ENCODE data around the gene HEPACAM2.

HEPACAM2 gene

GRCh38 chr7:93185303-93186027 is 40.8 kb downstream of the HEPACAM2 start:
- no peak for TF ChIP-seq CTCF (IDR thresholded peaks at IDR 0.05)
- Histone ChIP-seq H3K27ac (no peak overlapping the region), H3K4me3 (no peak overlapping the region)
- DNase-seq (ENCODE audit: low spot score): no peak

GRCh38 chr7:93179173-93179572 is 47.1 kb downstream of the HEPACAM2 start:
- no peak overlapping the region for H3K4me3 ChIP-seq
- no peak for DNase-seq (ENCODE audit: low spot score)
- TF ChIP-seq CTCF (IDR thresholded peaks at IDR 0.05): no peak
- no peak overlapping the region for H3K27ac ChIP-seq

- TF ChIP-seq CTCF (IDR thresholded peaks at IDR 0.05): no peak
- Histone ChIP-seq H3K27ac (no peak overlapping the region), H3K4me3 (no peak overlapping the region)
- no peak for DNase-seq (ENCODE audit: low spot score)
Observed at GRCh38 chr7:93178213-93178612, 48.1 kb downstream of the HEPACAM2 start.

GRCh38 chr7:93176992-93177580 is 49.2 kb downstream of the HEPACAM2 start:
- H3K4me3 ChIP-seq: no peak overlapping the region
- H3K27ac ChIP-seq: no peak overlapping the region
- no peak for DNase-seq (ENCODE audit: low spot score)
- no peak for TF ChIP-seq CTCF (IDR thresholded peaks at IDR 0.05)

- TF ChIP-seq CTCF (IDR thresholded peaks at IDR 0.05): no peak
- no peak for DNase-seq (ENCODE audit: low spot score)
- Histone ChIP-seq H3K4me3 (no peak overlapping the region), H3K27ac (no peak overlapping the region)
Observed at GRCh38 chr7:93175219-93175618, 51.0 kb downstream of the HEPACAM2 start.

GRCh38 chr7:93172683-93173082 is 53.6 kb downstream of the HEPACAM2 start:
- Histone ChIP-seq H3K4me3 (no peak overlapping the region), H3K27ac (no peak overlapping the region)
- no peak for DNase-seq (ENCODE audit: low spot score)
- TF ChIP-seq CTCF (IDR thresholded peaks at IDR 0.05): no peak

- TF ChIP-seq CTCF (IDR thresholded peaks at IDR 0.05): no peak
- no peak overlapping the region for H3K27ac ChIP-seq
- DNase-seq (ENCODE audit: low spot score): no peak
- H3K4me3 ChIP-seq: no peak overlapping the region
Observed at GRCh38 chr7:93171606-93172226, 54.6 kb downstream of the HEPACAM2 start.
